Upper lobe of right lung (tissue), 1 donor: ENCODE results near the gene PPM1F. TPM values are rescaled to one million over a fixed set of nuclear protein-coding genes. Genes with fewer than 3 reads are reported as not detected.
"Not testable (repeated sequence)": the region's sequence is repeated elsewhere in the genome, so short reads cannot be mapped to it uniquely, and the experiment has no call there.

ENCODE experiments used
- ATAC-seq: fragments of 200-7000 bp; cut with Tn5 transposase; one replicate; pipeline ENCODE4 v1.9.1; 2020; ENCODE audit warnings: mild to moderate bottlenecking, moderate library complexity
- DNase-seq: peaks from one replicate; pipeline ENCODE4 v3.0.0-alpha.2; 2020
- H3K27ac ChIP-seq: fragments of 200-600 bp; one replicate; pipeline ENCODE4 v1.8.0; 2022
- H3K27me3 ChIP-seq: fragments of 200-600 bp; one replicate; pipeline ENCODE4 v1.8.0; 2022; ENCODE audit warnings: mild to moderate bottlenecking
- H3K36me3 ChIP-seq: fragments of 200-600 bp; one replicate; pipeline ENCODE4 v1.8.0; 2022
- H3K4me1 ChIP-seq: fragments of 200-600 bp; one replicate; pipeline ENCODE4 v1.8.0; 2022
- H3K4me3 ChIP-seq: fragments of 200-600 bp; one replicate; pipeline ENCODE4 v1.8.0; 2022; ENCODE audit warnings: mild to moderate bottlenecking
- H3K9me3 ChIP-seq: fragments of 200-600 bp; one replicate; pipeline ENCODE4 v1.8.0; 2022
- CTCF ChIP-seq: fragments of 200-600 bp; IDR thresholded peaks from one replicate; pipeline ENCODE4 v1.8.0; 2022; ENCODE audit warnings: antibody characterized with exemption
- intact Hi-C: fragments of 100-400 bp; cut with DNase I; formaldehyde crosslinking; loops from one replicate; pipeline ENCODE4 v1.11.0; 2022
- total RNA-seq: library from RNA; stranded (reverse); fragmentation: NEBNext Ultra II Directional; extraction: Animal tissue kit (Norgen Biotek cat#: 25700); gene quantifications from one replicate; pipeline ENCODE4 v1.2.1, GENCODE V29; 2021
- donor health status: DM: no; HTN: yes; CAD: no; lungs with severe emphysema.

Gene PPM1F
- total RNA-seq, 1 donor from 2014 or later, result 51.2 TPM

GRCh38 chr22:21881841-21882753, 70.6 kb downstream of the PPM1F start:
- no peaks in the 10 kb centered on the region for H3K27me3 ChIP-seq
- TF ChIP-seq CTCF, result no peak
- H3K27ac ChIP-seq, result no peak overlapping the region
- H3K4me1 ChIP-seq, result no peaks in the 10 kb centered on the region
- no peaks in the 10 kb centered on the region for H3K36me3 ChIP-seq
- intact Hi-C loops, result no loop called here
- H3K9me3 ChIP-seq, result no peaks in the 10 kb centered on the region
- ATAC-seq (no peak), DNase-seq (no peak)
- H3K4me3 ChIP-seq, result no peak overlapping the region

- no peaks in the 10 kb centered on the region for H3K27me3 ChIP-seq
- intact Hi-C loops, result no loop called here
- no peak overlapping the region for H3K27ac ChIP-seq
- no peaks in the 10 kb centered on the region for H3K36me3 ChIP-seq
- H3K9me3 ChIP-seq, result no peaks in the 10 kb centered on the region
- H3K4me1 ChIP-seq, result no peaks in the 10 kb centered on the region
- ATAC-seq (peak; percentile 64), DNase-seq (no peak)
- no peak for TF ChIP-seq CTCF
- no peak overlapping the region for H3K4me3 ChIP-seq
Observed at GRCh38 chr22:21876486-21877176, 76.0 kb downstream of the PPM1F start.

- ATAC-seq, DNase-seq, intact Hi-C loops, H3K27me3 ChIP-seq, H3K4me3 ChIP-seq, H3K4me1 ChIP-seq, H3K36me3 ChIP-seq, H3K27ac ChIP-seq, H3K9me3 ChIP-seq: not testable (repeated sequence)
Observed at GRCh38 chr22:21874953-21875352, 77.7 kb downstream of the PPM1F start.

GRCh38 chr22:21873619-21874018, 79.0 kb downstream of the PPM1F start:
- Histone ChIP-seq H3K4me3 (no peak overlapping the region), H3K27ac (no peak overlapping the region), H3K4me1 (no peaks in the 10 kb centered on the region), H3K9me3 (no peaks in the 10 kb centered on the region), H3K27me3 (no peaks in the 10 kb centered on the region), H3K36me3 (no peaks in the 10 kb centered on the region)
- intact Hi-C loops, result no loop called here
- DNase-seq (no peak), ATAC-seq (no peak)
- no peak for TF ChIP-seq CTCF

GRCh38 chr22:21872741-21873140, 79.9 kb downstream of the PPM1F start:
- H3K27me3 ChIP-seq, H3K4me3 ChIP-seq, H3K9me3 ChIP-seq, DNase-seq, H3K36me3 ChIP-seq, ATAC-seq, H3K27ac ChIP-seq, H3K4me1 ChIP-seq, intact Hi-C loops: not testable (repeated sequence)

Other genes with a start within 250 kb of the PPM1F start
- gene YPEL1, start 217.1 kb downstream of the PPM1F start, total RNA-seq, result 6.7 TPM
- 134 TPM for gene MAPK1, start 85.2 kb downstream of the PPM1F start, total RNA-seq
- gene TOP3B, start 29.9 kb upstream of the PPM1F start, total RNA-seq, result 24.8 TPM